Mucosa of descending colon (tissue), 3 donors: ENCODE measurements around the gene FAM193B. TPM values are rescaled to one million over a fixed set of nuclear protein-coding genes. Genes with fewer than 3 reads are reported as not detected.

ENCODE experiments used
- ATAC-seq: fragments of 200-7000 bp; cut with Tn5 transposase; one replicate; pipeline ENCODE4 v1.9.1; 2020; ENCODE audit warnings: mild to moderate bottlenecking, moderate library complexity
- DNase-seq, 3 donors: peaks; one replicate each; pipeline ENCODE4 v3.0.0-alpha.2; 2020
- H3K36me3 ChIP-seq: fragments of 200-600 bp; one replicate; pipeline ENCODE4 v1.8.0; 2021; ENCODE audit warnings: low read depth, mild to moderate bottlenecking
- H3K4me1 ChIP-seq: fragments of 200-600 bp; one replicate; pipeline ENCODE4 v1.8.0; 2021; ENCODE audit warnings: low read depth, mild to moderate bottlenecking
- H3K4me3 ChIP-seq: fragments of 200-600 bp; one replicate; pipeline ENCODE4 v1.8.0; 2021; ENCODE audit warnings: mild to moderate bottlenecking
- H3K9me3 ChIP-seq: fragments of 200-600 bp; one replicate; pipeline ENCODE4 v1.8.0; 2021; ENCODE audit warnings: mild to moderate bottlenecking
- intact Hi-C, 2 donors: fragments of 100-400 bp; cut with DNase I in 1 of 2; cut with micrococcal nuclease in 1 of 2; formaldehyde crosslinking; loops; one replicate each; pipeline versions ENCODE4 v1.11.0 to v1.11.1; 2022; cut with DNase I, micrococcal nuclease
- total RNA-seq, 3 donors: library from RNA; stranded (reverse); fragmentation: NEBNext Ultra II Directional in 2 of 3; extraction: Animal tissue kit (Norgen Biotek cat#: 25700) in 2 of 3; gene quantifications; one replicate each; pipeline versions ENCODE4 v1.2.1 to v1.2.4, GENCODE V29; 2021 to 2023
- TF ChIP-seq, protein P1 (sequence below): fragments of 200-600 bp; IDR thresholded peaks from one replicate; pipeline ENCODE4 v1.8.0; 2022; ENCODE audit warnings: antibody characterized with exemption, mild to moderate bottlenecking
- donor health status: DM: no; HTN: no; CAD: no; lungs with moderate emphysema.
- donor health status: DM: no; HTN: no; CAD: no.
- donor health status: DM: no; HTN: yes; CAD: no.

The FAM193B gene
- total RNA-seq, 3 donors from 2014 or later = 57.7 to 83.9 (median 75.2) TPM

DNA sequence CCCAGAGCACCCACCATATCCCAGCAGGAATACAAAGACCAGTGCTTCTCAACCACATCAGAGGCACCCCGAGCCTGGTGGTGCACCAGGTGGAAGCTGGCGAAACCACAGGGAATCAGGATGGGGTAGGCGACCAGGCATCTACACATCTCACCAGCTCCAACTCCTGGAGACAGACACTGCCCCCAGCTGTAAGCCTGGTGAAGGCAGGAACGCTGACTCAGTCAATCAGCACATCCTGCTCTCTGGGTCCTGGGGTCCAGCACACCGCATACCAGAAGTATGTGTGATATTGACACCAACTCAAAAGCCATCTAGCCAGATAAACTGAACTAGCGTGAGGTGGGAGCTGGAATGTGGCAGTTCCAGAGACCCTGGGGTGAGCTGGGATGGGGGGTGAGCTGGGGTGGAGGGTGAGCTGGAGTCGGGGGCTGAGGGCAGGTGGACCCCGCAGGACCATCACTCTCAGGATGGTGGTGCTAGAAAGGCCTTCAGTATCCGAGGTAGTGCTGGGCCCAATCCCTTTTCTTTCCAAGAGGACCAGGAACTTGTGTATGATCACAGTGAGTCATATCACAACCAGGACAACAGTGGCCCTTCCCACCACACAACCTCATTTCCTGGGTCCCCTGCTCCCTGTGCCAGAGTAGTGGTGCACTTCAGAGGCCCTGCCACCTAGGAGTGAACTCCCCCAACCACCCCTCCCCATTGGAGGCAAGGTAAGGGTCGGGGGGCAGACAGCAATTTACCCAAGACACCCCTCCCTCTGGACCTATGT lies 83.4 kb downstream of the FAM193B start:
- intact Hi-C loops = no loop called here
- Histone ChIP-seq H3K4me3 (no peak overlapping the region), H3K9me3 (no peaks in the 10 kb centered on the region), H3K4me1 (peaks cover 10% of the 10 kb centered on the region), H3K36me3 (no peaks in the 10 kb centered on the region)
- no peak for DNase-seq
- peak; percentile 28 for ATAC-seq
- TF ChIP-seq, protein P1, sequence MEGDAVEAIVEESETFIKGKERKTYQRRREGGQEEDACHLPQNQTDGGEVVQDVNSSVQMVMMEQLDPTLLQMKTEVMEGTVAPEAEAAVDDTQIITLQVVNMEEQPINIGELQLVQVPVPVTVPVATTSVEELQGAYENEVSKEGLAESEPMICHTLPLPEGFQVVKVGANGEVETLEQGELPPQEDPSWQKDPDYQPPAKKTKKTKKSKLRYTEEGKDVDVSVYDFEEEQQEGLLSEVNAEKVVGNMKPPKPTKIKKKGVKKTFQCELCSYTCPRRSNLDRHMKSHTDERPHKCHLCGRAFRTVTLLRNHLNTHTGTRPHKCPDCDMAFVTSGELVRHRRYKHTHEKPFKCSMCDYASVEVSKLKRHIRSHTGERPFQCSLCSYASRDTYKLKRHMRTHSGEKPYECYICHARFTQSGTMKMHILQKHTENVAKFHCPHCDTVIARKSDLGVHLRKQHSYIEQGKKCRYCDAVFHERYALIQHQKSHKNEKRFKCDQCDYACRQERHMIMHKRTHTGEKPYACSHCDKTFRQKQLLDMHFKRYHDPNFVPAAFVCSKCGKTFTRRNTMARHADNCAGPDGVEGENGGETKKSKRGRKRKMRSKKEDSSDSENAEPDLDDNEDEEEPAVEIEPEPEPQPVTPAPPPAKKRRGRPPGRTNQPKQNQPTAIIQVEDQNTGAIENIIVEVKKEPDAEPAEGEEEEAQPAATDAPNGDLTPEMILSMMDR = no peak

Other genes with a start within 250 kb of the FAM193B start
- gene MXD3, start 242.7 kb downstream of the FAM193B start, total RNA-seq = 10 to 100 TPM; 10.3 to 19.4 (median 10.9) TPM
- gene LMAN2, start 202.9 kb downstream of the FAM193B start, total RNA-seq = 100 to 1,000 TPM in 2 of 3 donors, 10 to 100 TPM in 1; 91.9 to 150 (median 139) TPM
- 10 to 100 TPM; 11.1 to 15.2 (median 11.7) TPM for gene RGS14, start 196.6 kb downstream of the FAM193B start, total RNA-seq
- not detected for gene SLC34A1, start 170.1 kb downstream of the FAM193B start, total RNA-seq
- not detected for gene PFN3, start 153.9 kb downstream of the FAM193B start, total RNA-seq
- gene F12, start 145.0 kb downstream of the FAM193B start, total RNA-seq = 1 to 10 TPM; 3.0 to 9.2 (median 7.0) TPM
- gene GRK6, start 127.9 kb downstream of the FAM193B start, total RNA-seq = 10 to 100 TPM; 38.4 to 48.1 (median 46.7) TPM
- 1 to 10 TPM; 1.1 to 1.2 (median 1.2) TPM for gene PRR7, start 107.7 kb downstream of the FAM193B start, total RNA-seq
- gene DBN1, start 80.9 kb downstream of the FAM193B start, total RNA-seq = 10 to 100 TPM; 12.1 to 61.8 (median 17.2) TPM
- 100 to 1,000 TPM in 1 of 3 donors, 10 to 100 TPM in 2; 12.9 to 333 (median 54.0) TPM for gene PDLIM7, start 57.0 kb downstream of the FAM193B start, total RNA-seq
- gene DOK3, start 44.7 kb downstream of the FAM193B start, total RNA-seq = 10 to 100 TPM in 1 of 3 donors, 1 to 10 TPM in 2; 3.7 to 10.3 (median 8.4) TPM
- 10 to 100 TPM; 65.3 to 79.2 (median 79.0) TPM for gene DDX41, start 37.6 kb downstream of the FAM193B start, total RNA-seq
- gene TMED9, start 37.6 kb upstream of the FAM193B start, total RNA-seq = 100 to 1,000 TPM; 105 to 195 (median 126) TPM
- 10 to 100 TPM; 19.3 to 21.5 (median 19.4) TPM for gene B4GALT7, start 45.6 kb upstream of the FAM193B start, total RNA-seq
- under 1 TPM in 2 of 3 donors, not detected in 1; 0.49 to 0.89 TPM for gene FAM153A, start 228.3 kb upstream of the FAM193B start, total RNA-seq